Activated CD4-positive, alpha-beta T cell treated with anti-CD3 and anti-CD28 coated beads, Interleukin-2, Interleukin-4, amounts not matched to agents 100 ng/mL and 50 ng/mL, durations not matched to agents 16 hours and 8 hours (primary cell): ENCODE data around the gene MAD1L1.
"Not testable (repeated sequence)": the region's sequence is repeated elsewhere in the genome, so short reads cannot be mapped to it uniquely, and the experiment has no call there.

ENCODE experiments used
- DNase-seq: peaks from one replicate; pipeline ENCODE4 v3.0.0-alpha.2; 2020; ENCODE audit warnings: low spot score

MAD1L1 gene

GRCh38 chr7:1941464-1942242, 291.1 kb downstream of the MAD1L1 start:
- DNase-seq = no peak

DNA sequence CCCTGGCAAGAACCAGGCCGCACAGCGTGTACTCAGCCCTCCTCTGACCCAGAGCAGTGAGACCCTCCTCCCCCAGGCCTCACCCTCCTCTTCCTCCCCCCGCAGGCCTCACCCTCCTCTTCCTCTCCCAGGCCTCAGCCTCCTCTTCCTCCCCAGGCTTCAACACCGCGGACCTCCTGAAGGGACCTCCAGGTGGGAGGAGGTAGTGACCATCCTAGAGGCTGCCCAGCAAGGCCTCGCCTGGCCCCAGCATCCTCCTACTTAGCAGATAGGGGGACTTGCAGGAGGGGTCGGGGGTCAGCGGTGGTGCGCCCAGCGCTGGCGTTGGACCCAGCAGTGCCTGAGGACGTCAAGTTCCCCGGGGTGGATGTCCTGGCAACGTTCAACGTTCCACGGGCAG, 291.9 kb downstream of the MAD1L1 start:
- no peak for DNase-seq

- peak; percentile 93 for DNase-seq
Measured at GRCh38 chr7:1940402-1940786, 292.4 kb downstream of the MAD1L1 start.

DNA sequence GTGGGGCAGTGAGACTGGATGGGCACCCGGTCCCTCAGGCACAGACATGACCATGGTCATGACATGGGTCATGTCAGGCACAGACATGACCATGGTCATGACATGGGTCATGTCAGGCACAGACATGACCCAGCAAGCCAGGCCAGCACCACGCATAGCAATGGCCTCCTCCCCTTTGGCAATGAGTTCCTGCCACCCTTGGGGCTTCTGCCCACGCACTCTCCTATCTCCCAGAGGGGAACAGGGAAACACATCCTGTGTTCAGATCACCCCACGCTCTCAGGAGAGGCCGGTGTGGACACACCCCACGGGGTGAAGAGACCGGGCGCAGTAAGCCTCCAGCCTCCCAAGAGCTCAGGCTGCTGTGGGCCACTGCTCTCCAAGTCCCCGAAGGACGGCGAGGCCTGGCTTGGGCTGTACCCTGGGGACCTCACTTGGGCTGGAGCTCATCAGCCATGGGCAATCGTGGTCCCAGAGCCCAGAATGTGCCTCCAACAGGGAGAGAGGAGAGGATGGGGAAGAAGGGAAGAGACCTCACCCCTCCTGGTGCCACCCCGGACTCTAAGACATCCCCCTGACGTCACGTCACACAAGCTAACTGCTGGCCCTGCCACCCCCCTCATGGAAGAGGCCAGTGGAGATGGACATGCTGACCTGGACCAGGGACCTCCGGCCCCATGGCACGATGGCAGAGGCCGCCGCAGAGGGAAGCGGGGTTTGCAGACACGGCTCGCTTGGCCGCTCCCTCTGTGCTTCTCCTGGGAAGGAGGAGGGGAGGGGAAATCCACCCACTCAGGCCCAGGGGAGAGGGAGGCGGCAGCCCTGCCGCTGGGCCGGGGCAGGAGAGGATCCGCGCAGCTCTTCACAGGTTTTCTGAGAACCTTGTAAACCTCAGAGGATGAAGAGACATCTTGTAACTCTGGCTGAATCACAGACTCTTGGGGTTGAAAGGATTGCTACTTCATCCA, 293.0 kb downstream of the MAD1L1 start:
- no peak for DNase-seq

- DNase-seq = no peak
Measured at GRCh38 chr7:1938788-1939433, 293.8 kb downstream of the MAD1L1 start.

GRCh38 chr7:1937252-1937605, 295.5 kb downstream of the MAD1L1 start:
- DNase-seq = no peak

DNA sequence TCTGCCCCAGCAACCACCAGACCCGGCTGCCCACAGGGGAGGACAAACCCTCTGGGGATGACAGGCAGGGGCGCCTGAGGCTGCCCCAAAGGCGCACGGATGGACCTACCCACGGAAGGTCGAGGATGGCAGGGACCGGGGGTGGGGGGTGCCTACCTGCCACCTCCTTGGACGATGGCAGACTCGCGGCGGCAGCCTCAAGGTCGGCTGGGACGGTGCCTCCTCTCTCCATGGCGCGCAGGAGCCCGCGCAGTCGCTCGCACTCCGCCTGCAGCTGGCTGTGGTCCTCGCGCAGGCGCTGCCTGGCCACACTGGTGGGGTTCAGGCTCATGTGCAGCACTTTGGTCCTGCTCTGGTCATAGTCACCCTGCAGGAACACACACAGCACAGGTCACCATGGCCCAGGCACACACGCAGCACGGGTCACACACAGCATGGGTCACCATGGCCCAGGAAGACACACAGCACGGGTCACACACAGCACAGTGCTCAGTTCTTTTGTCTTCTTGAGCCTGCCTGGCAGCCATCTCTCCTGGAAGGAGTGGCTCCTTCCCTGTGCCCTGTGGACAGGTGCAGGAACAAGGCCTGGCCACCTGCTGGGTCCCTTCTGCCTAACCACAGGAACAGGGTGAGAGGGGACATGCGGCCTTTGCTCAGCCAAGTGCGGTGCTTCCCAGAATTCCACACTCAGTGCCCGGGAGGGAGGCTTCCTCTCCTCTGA, 296.1 kb downstream of the MAD1L1 start:
- no peak for DNase-seq

DNA sequence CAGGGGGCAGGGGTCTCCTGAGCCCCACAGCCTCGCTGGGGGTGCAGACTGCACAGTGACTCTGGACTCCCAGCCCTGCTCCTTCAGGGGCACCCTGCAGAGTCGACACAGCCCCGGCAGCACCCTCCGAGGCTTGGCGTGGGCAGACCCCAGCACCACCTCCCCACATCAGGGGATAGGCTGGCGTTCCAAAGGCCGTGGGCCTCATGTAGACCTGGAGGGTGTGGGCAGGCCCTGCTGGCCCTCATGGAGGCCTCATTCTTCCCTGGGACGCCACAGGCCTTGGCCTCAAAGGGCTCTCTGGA, 296.8 kb downstream of the MAD1L1 start:
- no peak for DNase-seq

- DNase-seq = no peak
Measured at GRCh38 chr7:1935176-1936005, 297.4 kb downstream of the MAD1L1 start.

DNA sequence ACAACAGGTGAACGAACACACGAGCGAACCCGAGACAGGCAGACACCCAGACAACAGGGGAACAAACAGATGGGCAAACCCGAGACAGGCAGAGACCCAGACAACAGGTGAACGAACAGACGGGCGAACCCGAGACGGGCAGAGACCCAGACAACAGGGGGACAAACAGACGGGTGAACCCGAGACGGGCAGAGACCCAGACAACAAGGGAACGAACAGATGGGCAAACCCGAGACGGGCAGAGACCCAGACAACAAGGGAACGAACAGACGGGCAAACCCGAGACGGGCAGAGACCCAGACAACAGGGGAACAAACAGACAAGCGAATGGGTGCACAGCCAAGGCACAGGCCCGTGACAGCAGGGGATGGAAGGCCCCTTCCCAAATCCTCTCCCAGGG, 298.0 kb downstream of the MAD1L1 start:
- no peak for DNase-seq

GRCh38 chr7:1934017-1934416, 298.7 kb downstream of the MAD1L1 start:
- DNase-seq = no peak

- DNase-seq = no peak
Measured at GRCh38 chr7:1933066-1933750, 299.5 kb downstream of the MAD1L1 start.

- DNase-seq = no peak
Measured at GRCh38 chr7:1931951-1932270, 300.8 kb downstream of the MAD1L1 start.

GRCh38 chr7:1931256-1931950, 301.3 kb downstream of the MAD1L1 start:
- DNase-seq = no peak

GRCh38 chr7:1930381-1931065, 302.2 kb downstream of the MAD1L1 start:
- no peak for DNase-seq

GRCh38 chr7:1929349-1929925, 303.3 kb downstream of the MAD1L1 start:
- not testable (repeated sequence) for DNase-seq

DNA sequence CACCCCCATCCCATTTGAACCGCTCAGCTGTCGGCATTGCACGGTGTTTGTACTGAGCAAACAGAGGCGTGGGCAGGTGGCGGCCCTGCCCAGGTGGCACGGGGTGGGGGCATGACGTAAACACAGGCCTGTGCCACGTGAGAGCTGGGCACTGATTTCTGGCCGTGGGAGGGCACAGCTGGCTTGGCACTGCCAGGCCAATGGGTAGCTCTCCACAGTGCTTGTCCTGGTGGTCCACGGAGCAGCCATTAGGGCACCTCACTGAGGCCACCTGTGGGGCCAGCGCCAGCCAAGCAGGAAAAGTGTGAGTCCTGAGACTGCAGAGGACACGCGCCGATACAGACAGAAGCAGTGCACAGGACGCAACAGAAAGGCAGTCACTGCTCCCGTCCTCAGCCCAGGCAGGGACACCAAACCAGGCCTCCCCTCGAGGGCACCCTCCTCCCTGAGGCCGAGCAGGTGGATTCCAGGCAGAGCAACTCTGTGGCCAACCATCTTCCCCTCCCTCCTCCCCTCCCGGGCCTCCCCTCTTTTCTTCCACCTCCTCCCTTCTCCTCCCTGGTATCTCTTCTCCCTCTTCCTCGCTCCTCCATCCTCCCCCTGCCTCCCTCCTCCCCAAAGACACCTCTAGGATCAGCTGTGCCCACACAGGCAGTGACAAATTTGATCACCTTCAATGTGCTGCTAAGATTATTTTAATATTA, 303.9 kb downstream of the MAD1L1 start:
- DNase-seq = no peak

- no peak for DNase-seq
Measured at GRCh38 chr7:1927937-1928644, 304.7 kb downstream of the MAD1L1 start.
